Activated CD4-positive, CD25-positive, alpha-beta regulatory T cell treated with anti-CD3 and anti-CD28 coated beads, Interleukin-2, amount 50 U/mL, for 72 hours (primary cell): ENCODE results near the gene TET1.
"Not testable (repeated sequence)": the region's sequence is repeated elsewhere in the genome, so short reads cannot be mapped to it uniquely, and the experiment has no call there.

ENCODE experiments used
- DNase-seq: peaks from one replicate; pipeline ENCODE4 v3.0.0; 2021

The TET1 gene

GRCh38 chr10:68720793-68721672 lies 160.9 kb downstream of the TET1 start, which contains the start of gene CCAR1:
Gene CCAR1 (plus strand): TSS chr10:68721239. CDS start chr10:68722505, 1,266 bp downstream.
- peak; percentile 95 for DNase-seq

- DNase-seq, result no peak
Measured at GRCh38 chr10:68721673-68722335, 161.7 kb downstream of the TET1 start.

GRCh38 chr10:68725016-68725415 lies 164.9 kb downstream of the TET1 start:
- no peak for DNase-seq

- no peak for DNase-seq
Measured at GRCh38 chr10:68727146-68727545, 167.0 kb downstream of the TET1 start.

- DNase-seq, result no peak
Measured at GRCh38 chr10:68732651-68733050, 172.5 kb downstream of the TET1 start.

- DNase-seq, result no peak
Measured at GRCh38 chr10:68734349-68734748, 174.2 kb downstream of the TET1 start.

- DNase-seq, result no peak
Measured at GRCh38 chr10:68735119-68735518, 175.0 kb downstream of the TET1 start.

GRCh38 chr10:68735739-68736138 lies 175.6 kb downstream of the TET1 start:
- DNase-seq, result not testable (repeated sequence)

- not testable (repeated sequence) for DNase-seq
Measured at GRCh38 chr10:68740676-68741075, 180.5 kb downstream of the TET1 start.

GRCh38 chr10:68742397-68742796 lies 182.3 kb downstream of the TET1 start:
- no peak for DNase-seq
